ENCODE data around the gene SNRPA1.
A peak's percentile ranks its signal among the peaks of the same experiment; 100 is the strongest.

DNA sequence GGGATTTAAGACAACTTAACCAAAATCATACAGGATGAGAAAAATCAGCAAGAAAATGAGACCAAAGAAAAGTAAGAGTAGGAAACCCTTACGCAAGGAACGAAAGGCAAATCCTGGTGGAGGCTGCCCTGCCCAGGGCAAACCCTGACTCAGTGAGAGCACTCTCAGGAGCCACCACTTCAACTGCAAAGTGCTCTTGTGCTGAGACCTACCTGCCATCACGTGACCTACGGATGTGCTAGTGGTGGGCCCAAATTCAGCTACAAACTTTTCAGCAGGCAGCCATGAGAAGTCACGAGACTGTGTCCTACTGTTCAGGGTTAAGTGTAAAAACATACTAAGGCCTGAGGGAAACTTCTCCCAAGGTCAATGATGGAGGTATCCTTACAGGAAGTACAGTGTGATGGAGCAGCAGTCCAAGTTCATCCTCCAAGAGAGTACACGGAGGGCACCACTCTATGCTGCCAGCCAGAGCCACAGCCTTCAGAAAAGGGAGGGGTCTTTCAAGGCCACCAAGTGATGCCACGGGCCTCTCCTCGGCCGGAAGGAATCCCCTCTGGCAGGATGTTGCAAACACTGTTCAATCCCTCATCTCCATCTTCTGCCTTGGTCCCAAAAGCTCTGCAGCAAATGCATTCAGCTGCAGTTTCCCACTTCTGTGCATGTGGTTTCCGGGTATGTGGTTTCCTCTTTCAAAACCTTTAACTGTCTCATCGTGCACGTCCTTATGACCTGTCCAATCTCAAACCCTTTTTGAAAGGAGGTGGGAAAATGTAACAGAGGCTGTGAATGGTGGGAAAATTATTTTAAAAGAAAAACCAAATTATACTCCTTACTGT lies 52.7 kb downstream of the SNRPA1 start:
- TF ChIP-seq, protein P1, sequence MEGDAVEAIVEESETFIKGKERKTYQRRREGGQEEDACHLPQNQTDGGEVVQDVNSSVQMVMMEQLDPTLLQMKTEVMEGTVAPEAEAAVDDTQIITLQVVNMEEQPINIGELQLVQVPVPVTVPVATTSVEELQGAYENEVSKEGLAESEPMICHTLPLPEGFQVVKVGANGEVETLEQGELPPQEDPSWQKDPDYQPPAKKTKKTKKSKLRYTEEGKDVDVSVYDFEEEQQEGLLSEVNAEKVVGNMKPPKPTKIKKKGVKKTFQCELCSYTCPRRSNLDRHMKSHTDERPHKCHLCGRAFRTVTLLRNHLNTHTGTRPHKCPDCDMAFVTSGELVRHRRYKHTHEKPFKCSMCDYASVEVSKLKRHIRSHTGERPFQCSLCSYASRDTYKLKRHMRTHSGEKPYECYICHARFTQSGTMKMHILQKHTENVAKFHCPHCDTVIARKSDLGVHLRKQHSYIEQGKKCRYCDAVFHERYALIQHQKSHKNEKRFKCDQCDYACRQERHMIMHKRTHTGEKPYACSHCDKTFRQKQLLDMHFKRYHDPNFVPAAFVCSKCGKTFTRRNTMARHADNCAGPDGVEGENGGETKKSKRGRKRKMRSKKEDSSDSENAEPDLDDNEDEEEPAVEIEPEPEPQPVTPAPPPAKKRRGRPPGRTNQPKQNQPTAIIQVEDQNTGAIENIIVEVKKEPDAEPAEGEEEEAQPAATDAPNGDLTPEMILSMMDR (IDR thresholded peaks at IDR 0.05; ENCODE audit: low read depth, low read length), result no peak
- peak; percentile 36 for TF ChIP-seq POLR2A (IDR thresholded peaks at IDR 0.05; ENCODE audit: extremely low read depth, insufficient read length)
